DMS79 treated with DMSO at 0.1 percent for 48 hours (cell line): ENCODE measurements around the gene HIGD1C.

Experiments
- DNase-seq: peaks from one replicate; lab custom pipeline; 2025; lab: John Stamatoyannopoulos, UW

The HIGD1C gene

DNA sequence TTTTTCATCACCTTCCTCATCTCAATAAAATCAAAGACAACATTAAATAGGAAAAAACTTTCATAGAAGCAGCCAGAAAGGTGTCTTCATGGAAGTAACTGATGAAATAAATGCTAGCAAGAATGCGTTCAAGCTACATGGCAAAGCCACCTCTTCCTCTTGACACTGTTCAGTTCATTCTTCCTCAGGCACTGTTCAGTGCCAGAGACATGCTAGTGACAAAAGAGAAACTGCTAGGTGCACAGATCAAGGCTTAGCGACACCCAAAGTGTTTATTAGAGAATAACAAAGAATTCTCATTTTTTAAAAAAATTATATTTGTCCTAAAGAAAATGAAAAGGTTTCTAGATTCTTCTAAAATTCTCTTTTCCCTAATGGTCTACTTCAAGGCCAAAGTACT lies 66.6 kb downstream of the HIGD1C start:
- no peak for DNase-seq

DNA sequence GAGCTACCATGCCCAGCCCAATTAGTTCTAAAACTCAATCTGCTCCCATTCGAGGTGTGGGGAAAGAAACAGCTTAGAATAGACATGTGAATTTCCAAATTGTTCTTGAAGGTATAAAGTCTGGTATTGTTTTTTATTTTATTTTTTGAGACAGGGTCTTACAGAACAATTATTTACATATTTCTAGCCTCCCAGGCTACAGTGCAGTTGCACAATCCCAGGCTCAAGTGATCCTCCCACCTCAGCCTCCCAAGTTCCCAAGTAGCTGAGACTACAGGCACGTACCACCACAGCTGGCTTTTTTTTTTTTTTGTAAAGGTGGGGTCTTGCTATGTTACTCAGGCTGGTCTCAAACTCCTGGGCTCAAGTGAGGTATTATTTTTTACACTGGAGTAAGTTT lies 67.6 kb downstream of the HIGD1C start:
- no peak for DNase-seq
